Effector memory CD4-positive, alpha-beta T cell (primary cell): ENCODE results near the gene UBAP2.

Source experiments
- DNase-seq, 3 donors: peaks; one replicate each; pipeline ENCODE4 v3.0.0-alpha.2; 2020
- H3K27ac ChIP-seq: 2 replicates; pipeline ENCODE4 v1.7.0; 2013; ENCODE audit warnings: mild to moderate bottlenecking, low read length, moderate library complexity; ENCODE audit not compliant: insufficient read depth, poor library complexity, severe bottlenecking
- H3K27me3 ChIP-seq: replicated peaks from 2 replicates; pipeline ENCODE4 v1.7.0; 2013; ENCODE audit warnings: mild to moderate bottlenecking, low read length; ENCODE audit not compliant: insufficient read depth, control insufficient read depth, poor library complexity, severe bottlenecking
- H3K36me3 ChIP-seq: 2 replicates; pipeline ENCODE4 v1.7.0; 2013; ENCODE audit warnings: mild to moderate bottlenecking, low read length, moderate library complexity; ENCODE audit not compliant: control insufficient read depth, insufficient read depth
- H3K4me1 ChIP-seq: 2 replicates; pipeline ENCODE4 v1.7.0; 2013; ENCODE audit warnings: low read length, mild to moderate bottlenecking; ENCODE audit not compliant: control insufficient read depth, insufficient read depth, poor library complexity, severe bottlenecking
- H3K4me3 ChIP-seq: 2 replicates; pipeline ENCODE4 v1.7.0; 2013; ENCODE audit warnings: low read length, low read depth, mild to moderate bottlenecking; ENCODE audit not compliant: insufficient read depth, poor library complexity, severe bottlenecking
- H3K9me3 ChIP-seq: 2 replicates; pipeline ENCODE4 v1.7.0; 2013; ENCODE audit warnings: mild to moderate bottlenecking, low read length, moderate library complexity; ENCODE audit not compliant: control insufficient read depth

Gene UBAP2

DNA sequence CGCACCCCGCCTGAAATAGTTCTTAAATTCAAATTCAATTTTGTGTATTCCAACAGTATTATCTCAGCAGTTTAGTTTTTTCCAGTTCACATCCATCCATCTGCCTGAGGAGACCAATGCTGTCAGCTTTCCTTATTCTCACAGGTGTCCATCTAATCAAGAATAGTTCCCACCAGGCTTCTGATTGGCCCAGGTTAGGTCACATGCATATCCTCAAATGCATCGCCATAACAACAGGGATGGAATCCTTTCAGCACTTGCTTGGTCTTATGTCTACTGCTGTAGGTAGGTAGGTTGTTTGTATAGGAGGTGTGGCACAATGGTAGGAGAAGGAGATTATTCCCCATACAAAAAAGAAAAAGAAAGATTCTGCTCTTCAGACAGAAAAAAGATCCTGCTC lies 140.6 kb downstream of the UBAP2 start:
- no peaks in the 10 kb centered on the region for H3K9me3 ChIP-seq
- no peaks in the 10 kb centered on the region for H3K27me3 ChIP-seq
- no peak overlapping the region for H3K4me3 ChIP-seq
- no peaks in the 10 kb centered on the region for H3K4me1 ChIP-seq
- H3K27ac ChIP-seq, result no peak overlapping the region
- no peak for DNase-seq
- peaks cover 12% of the 10 kb centered on the region for H3K36me3 ChIP-seq

DNA sequence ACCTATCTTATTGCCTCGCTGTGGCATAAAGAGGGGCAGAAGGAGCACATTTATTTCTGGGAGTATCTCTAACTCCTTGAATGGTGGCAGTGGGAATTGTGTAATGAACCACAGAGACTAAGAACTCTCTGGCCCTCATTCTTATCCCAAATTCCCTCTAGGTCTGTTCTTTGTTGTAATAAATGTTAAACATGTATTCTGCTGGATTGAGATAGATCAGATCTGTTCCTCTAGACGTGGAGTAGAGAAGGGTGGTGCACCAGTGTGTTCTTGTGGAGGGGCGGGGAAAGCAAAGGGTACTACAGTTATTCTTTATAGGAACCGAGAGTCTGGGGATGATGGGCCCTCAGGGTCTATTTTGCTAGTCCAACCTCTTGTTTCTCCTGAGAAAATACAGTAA lies 141.3 kb downstream of the UBAP2 start:
- Histone ChIP-seq H3K36me3 (peaks cover 8% of the 10 kb centered on the region), H3K27ac (no peak overlapping the region), H3K27me3 (no peaks in the 10 kb centered on the region), H3K4me1 (no peaks in the 10 kb centered on the region), H3K9me3 (no peaks in the 10 kb centered on the region), H3K4me3 (no peak overlapping the region)
- no peak for DNase-seq

DNA sequence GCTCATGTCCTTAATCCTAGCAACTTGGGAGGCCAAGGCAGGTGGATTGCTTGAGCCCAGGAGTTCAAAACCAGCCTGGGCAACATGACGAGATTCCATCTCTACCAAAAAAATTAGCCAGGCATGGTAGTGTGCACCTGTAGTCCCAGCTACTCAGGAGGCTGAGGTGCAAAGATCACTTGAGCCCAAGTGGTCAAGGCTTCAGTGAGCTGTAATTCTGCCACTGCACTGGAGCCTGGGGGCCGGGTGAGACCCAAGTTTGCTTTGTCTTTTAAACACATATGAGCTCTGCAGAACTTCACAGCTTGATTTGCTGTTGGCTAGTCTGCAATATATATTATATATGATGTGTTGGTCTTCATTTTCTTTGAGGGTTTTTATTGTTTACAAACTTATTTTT lies 141.9 kb downstream of the UBAP2 start:
- no peak for DNase-seq
- Histone ChIP-seq H3K36me3 (peaks cover 11% of the 10 kb centered on the region), H3K9me3 (no peaks in the 10 kb centered on the region), H3K27me3 (no peaks in the 10 kb centered on the region), H3K27ac (no peak overlapping the region), H3K4me1 (no peaks in the 10 kb centered on the region), H3K4me3 (no peak overlapping the region)

DNA sequence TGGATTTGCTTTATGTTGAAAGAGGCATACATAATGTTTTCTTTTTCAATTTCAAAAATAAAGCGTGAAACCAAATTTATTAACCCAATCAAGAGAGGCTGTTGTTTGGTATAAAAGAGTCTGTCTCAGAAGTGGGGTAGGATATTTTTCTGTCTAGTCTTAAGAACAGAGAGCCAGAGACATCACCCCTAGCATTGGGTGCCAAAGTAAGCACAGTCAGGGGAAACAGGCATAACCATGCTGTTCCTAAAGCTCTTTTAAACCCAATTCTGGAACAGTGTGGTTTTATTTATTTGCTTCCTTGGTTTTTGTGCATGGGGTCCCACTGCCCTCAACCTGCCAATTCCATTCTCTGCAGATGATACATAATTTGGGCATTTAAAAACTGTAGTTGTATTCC lies 143.6 kb downstream of the UBAP2 start:
- H3K27ac ChIP-seq, result no peak overlapping the region
- H3K4me3 ChIP-seq, result no peak overlapping the region
- no peaks in the 10 kb centered on the region for H3K27me3 ChIP-seq
- DNase-seq, result no peak
- no peaks in the 10 kb centered on the region for H3K4me1 ChIP-seq
- no peaks in the 10 kb centered on the region for H3K9me3 ChIP-seq
- peaks cover 24% of the 10 kb centered on the region for H3K36me3 ChIP-seq

DNA sequence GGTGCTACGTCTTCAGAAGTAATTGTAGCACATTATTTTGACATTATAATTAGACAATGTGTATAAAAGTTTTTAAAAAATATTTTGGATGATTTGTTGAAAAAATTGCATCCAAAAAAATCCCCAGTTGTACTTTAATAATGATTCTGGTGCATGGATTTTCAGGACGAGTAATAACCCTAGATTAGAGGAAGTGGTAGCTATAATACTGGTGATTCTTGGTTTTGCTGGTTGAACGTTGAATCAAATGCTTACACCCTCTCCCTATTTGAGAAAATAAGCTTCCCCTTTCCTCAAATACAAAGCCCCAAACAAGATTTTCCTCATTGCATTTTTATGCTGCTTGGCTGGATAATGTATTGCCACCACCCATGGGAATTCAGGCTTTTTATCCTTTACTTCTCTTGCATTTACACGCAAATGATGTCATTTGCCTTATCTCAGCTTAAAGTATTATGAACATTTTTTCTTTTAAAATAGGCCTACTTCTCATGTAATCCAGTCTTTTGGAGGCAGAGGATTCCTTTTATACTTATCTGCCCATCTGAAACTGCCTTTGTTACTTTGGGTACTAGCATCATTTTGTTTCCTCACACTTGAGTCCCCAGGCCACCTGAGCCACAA lies 145.4 kb downstream of the UBAP2 start:
- H3K4me3 ChIP-seq, result no peak overlapping the region
- DNase-seq, result no peak
- no peaks in the 10 kb centered on the region for H3K4me1 ChIP-seq
- peaks cover 27% of the 10 kb centered on the region for H3K36me3 ChIP-seq
- H3K27ac ChIP-seq, result no peak overlapping the region
- H3K9me3 ChIP-seq, result no peaks in the 10 kb centered on the region
- no peaks in the 10 kb centered on the region for H3K27me3 ChIP-seq

DNA sequence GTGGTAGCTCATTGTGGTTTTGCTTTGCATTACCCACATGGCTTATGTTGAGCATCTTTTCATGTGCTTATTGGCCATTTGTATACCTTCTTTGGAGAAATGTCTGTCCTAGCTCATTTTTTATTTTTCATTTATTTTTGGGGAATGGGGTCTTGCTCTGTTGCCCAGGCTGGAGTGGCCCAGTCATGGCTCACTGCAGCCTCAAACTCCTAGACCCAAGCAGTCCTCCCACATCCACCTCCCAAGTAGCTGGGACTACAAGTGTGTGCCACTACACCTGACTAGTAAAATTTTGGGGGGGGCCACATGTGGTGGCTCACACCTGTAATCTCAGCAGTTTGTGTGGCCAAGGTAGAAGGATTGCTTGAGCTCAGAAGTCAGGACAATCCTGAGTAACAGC lies 154.4 kb downstream of the UBAP2 start:
- Histone ChIP-seq H3K9me3 (no peaks in the 10 kb centered on the region), H3K27me3 (no peaks in the 10 kb centered on the region), H3K27ac (no peak overlapping the region), H3K36me3 (no peaks in the 10 kb centered on the region), H3K4me3 (no peak overlapping the region), H3K4me1 (no peaks in the 10 kb centered on the region)
- no peak for DNase-seq

DNA sequence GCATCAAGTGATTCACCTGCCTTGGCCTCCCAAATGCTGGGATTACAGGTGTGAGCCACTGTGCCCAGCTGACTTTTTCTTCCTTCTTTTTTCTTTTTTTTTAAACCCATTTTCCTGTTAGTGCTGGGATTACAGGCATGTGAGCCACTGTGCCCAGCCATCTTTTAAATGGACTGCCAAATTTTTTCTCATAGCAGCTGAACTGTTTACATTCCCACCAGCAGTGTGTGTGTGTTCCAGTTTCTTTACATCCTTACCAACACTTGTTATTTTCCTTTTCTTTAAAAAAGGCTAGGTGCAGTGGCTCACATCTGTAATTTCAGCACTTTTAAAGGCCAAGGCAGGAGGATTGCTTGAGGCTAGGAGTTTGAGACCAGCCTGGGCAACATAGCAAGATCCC lies 154.8 kb downstream of the UBAP2 start:
- Histone ChIP-seq H3K36me3 (no peaks in the 10 kb centered on the region), H3K9me3 (no peaks in the 10 kb centered on the region), H3K27me3 (no peaks in the 10 kb centered on the region), H3K27ac (no peak overlapping the region), H3K4me3 (no peak overlapping the region), H3K4me1 (no peaks in the 10 kb centered on the region)
- DNase-seq, result no peak

DNA sequence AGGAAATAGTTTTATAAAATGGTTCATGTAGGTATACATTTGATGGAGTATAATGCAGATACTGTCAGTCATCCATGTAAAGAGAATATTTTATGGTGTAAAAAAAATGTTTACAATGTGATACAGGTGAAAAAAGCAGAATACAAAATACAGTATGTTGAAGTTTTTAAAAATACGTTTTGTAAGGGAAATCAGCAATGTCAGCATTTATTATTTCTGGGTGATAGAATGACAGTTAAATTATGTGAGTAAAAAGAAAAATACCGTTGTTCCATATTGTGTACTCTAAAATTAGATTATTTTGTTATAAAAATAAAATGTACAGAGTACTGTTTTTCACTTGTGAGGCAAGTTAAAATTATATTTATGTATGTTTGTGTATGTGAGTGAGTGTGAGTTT lies 162.7 kb downstream of the UBAP2 start:
- Histone ChIP-seq H3K4me1 (no peaks in the 10 kb centered on the region), H3K27me3 (no peaks in the 10 kb centered on the region), H3K9me3 (no peaks in the 10 kb centered on the region), H3K27ac (no peak overlapping the region), H3K36me3 (no peaks in the 10 kb centered on the region), H3K4me3 (no peak overlapping the region)
- no peak for DNase-seq

DNA sequence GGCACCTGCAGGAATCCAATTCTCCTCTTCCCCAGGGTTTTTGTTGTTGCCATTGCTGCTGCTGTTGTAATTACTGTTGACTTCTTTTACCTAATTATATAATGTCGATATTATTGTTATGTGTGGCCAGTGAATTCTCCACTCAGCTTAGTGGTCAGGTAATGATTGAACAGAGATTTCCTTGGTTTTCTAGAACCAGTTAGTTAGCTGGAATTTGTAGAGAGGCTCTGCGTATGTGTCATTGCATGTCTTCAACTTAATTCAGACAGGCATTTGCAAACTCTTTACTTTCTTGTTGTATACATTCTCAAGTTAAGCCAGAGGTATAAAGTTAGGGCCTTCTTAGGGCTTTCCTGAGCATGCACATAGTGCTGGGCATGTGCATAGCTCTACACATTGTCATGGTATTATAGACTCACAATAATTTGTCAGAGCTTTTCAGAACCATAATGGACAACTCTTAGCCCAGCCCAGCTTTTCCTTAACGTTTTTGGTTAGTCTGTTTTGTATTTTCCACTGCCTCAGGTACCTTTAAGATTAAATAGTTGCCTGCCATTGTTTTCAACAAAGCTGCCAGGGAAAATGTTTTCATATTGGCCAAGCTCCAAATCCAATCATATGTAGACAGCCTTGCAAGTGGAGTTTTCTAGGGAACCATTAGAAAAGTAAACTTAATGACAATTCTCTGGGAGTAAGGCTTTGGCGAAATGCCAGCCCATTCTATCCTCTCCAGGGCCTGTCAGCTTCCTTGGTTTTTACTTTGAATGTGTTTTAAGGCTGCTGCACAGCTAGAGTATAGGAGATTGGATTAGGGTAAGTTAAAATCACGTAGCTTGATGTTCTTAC lies 163.6 kb downstream of the UBAP2 start:
- H3K27ac ChIP-seq, result no peak overlapping the region
- no peaks in the 10 kb centered on the region for H3K9me3 ChIP-seq
- H3K36me3 ChIP-seq, result no peaks in the 10 kb centered on the region
- no peak overlapping the region for H3K4me3 ChIP-seq
- no peak for DNase-seq
- H3K27me3 ChIP-seq, result no peaks in the 10 kb centered on the region
- H3K4me1 ChIP-seq, result no peaks in the 10 kb centered on the region

DNA sequence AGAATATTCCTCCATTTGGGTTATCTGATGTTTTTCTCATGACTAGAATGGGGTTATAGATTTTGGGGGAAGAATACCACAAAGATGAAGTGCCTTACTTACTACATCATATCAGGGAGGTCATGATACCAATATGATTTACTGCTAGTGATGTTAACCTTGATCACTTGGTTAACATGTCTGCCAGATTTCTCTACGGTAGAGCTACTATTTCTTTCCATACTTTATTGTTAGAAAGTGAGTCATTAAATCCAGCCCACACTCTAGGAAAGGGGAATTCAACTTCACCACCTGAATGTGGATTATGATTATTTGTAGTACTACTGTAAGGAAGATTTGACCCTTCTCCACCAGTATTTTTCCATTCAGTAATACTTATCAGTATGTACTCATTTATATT lies 167.1 kb downstream of the UBAP2 start:
- Histone ChIP-seq H3K9me3 (no peaks in the 10 kb centered on the region), H3K36me3 (no peaks in the 10 kb centered on the region), H3K4me1 (no peaks in the 10 kb centered on the region), H3K4me3 (no peak overlapping the region), H3K27me3 (no peaks in the 10 kb centered on the region), H3K27ac (no peak overlapping the region)
- DNase-seq, result no peak
